ENCODE data around the gene GAN. TPM values are rescaled to one million over a fixed set of nuclear protein-coding genes. Genes with fewer than 3 reads are reported as not detected.

GAN gene
- total RNA-seq, 1 donor from 2014 or later, result 5.6 TPM

- DNase-seq (ENCODE audit: low read depth), result no peak
- H3K4me3 ChIP-seq (ENCODE audit: low read depth, low read length), result no peak overlapping the region
- no peak for TF ChIP-seq CTCF (conservative IDR thresholded peaks at IDR 0.05; ENCODE audit: low read depth, low read length)
These were observed 66.2 kb downstream of the GAN start for GRCh38 chr16:81380932-81381331.

- DNase-seq (ENCODE audit: low read depth), result no peak
- no peak for TF ChIP-seq CTCF (conservative IDR thresholded peaks at IDR 0.05; ENCODE audit: low read depth, low read length)
These were observed 69.2 kb downstream of the GAN start for GRCh38 chr16:81384006-81384405.

GRCh38 chr16:81385031-81385756 lies 70.4 kb downstream of the GAN start:
- no peak for TF ChIP-seq CTCF (conservative IDR thresholded peaks at IDR 0.05; ENCODE audit: low read depth, low read length)
- H3K4me3 ChIP-seq (ENCODE audit: low read depth, low read length), result no peak overlapping the region
- no peak for DNase-seq (ENCODE audit: low read depth)

More at GRCh38 chr16:81384006-81384405, 69.2 kb downstream of the GAN start:
- no peak overlapping the region for H3K4me3 ChIP-seq (ENCODE audit: low read depth, low read length)

GRCh38 chr16:81388357-81388756 lies 73.6 kb downstream of the GAN start:
- no peak for DNase-seq (ENCODE audit: low read depth)
- TF ChIP-seq CTCF (conservative IDR thresholded peaks at IDR 0.05; ENCODE audit: low read depth, low read length), result no peak

GRCh38 chr16:81390840-81391239 lies 76.1 kb downstream of the GAN start:
- DNase-seq (ENCODE audit: low read depth), result no peak
- H3K4me3 ChIP-seq (ENCODE audit: low read depth, low read length), result no peak overlapping the region
- TF ChIP-seq CTCF (conservative IDR thresholded peaks at IDR 0.05; ENCODE audit: low read depth, low read length), result no peak

More at GRCh38 chr16:81388357-81388756, 73.6 kb downstream of the GAN start:
- no peak overlapping the region for H3K4me3 ChIP-seq (ENCODE audit: low read depth, low read length)

- DNase-seq (ENCODE audit: low read depth), result no peak
- no peak for TF ChIP-seq CTCF (conservative IDR thresholded peaks at IDR 0.05; ENCODE audit: low read depth, low read length)
- H3K4me3 ChIP-seq (ENCODE audit: low read depth, low read length), result no peak overlapping the region
These were observed 77.2 kb downstream of the GAN start for GRCh38 chr16:81392011-81392410.

GRCh38 chr16:81394416-81394815 lies 79.7 kb downstream of the GAN start:
- H3K4me3 ChIP-seq (ENCODE audit: low read depth, low read length), result no peak overlapping the region
- DNase-seq (ENCODE audit: low read depth), result no peak
- no peak for TF ChIP-seq CTCF (conservative IDR thresholded peaks at IDR 0.05; ENCODE audit: low read depth, low read length)

Measured in epithelial cell of proximal tubule (primary cell).